ENCODE results near the gene HEMGN. TPM values are rescaled to one million over a fixed set of nuclear protein-coding genes. Genes with fewer than 3 reads are reported as not detected.

HEMGN gene
- total and polyA plus RNA-seq, 2 of the 8 experiments (the other 6 are each of a cell fraction or from before 2014, with no cell fraction given) = not detected

DNA sequence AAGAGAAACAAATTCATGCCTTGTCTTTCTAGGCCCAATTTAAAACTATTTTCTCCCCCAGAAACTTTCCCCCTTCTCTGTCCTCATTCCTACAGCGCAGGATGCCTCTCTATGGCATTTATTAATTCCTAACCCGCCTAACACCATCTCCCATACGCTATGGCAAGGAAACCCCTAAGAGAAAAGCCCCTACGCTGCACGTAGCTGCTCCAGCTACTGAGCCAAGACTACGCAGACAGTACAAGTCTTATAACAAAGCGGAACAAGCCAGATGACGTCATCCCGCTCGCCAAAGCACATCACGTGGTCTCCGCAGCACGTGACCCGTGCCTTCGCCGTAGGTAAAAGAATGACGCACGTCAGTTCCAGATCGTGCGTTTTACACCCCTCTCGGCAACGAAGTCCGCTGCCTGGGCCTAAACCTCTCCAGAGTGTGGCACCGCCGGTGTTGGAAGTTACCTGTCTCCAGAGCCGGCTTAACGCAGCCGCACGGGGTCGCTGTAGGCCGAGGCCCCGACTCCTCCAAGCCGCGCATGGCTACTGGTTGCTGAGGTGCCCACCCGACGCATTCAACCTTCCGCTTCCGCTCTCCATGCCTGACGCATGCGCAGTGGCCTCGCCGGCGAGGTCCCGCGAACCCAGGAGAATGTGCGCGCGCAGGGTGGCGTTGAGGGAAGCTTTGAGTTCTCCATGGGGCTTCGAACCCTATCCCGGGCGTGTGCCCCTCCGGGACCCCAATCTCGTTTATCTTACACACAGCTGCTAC, 15.8 kb downstream of the HEMGN start, which contains the start of gene TRMO (continued):
- TF ChIP-seq, protein P1, sequence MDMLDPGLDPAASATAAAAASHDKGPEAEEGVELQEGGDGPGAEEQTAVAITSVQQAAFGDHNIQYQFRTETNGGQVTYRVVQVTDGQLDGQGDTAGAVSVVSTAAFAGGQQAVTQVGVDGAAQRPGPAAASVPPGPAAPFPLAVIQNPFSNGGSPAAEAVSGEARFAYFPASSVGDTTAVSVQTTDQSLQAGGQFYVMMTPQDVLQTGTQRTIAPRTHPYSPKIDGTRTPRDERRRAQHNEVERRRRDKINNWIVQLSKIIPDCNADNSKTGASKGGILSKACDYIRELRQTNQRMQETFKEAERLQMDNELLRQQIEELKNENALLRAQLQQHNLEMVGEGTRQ (IDR thresholded peaks at IDR 0.05; ENCODE audit: low read length) = peak; percentile 100
- TF ChIP-seq RFX5 (IDR thresholded peaks at IDR 0.05; ENCODE audit: borderline replicate concordance, low read depth, low read length) = no peak
- 0 out of 2 replicates have a peak, but pooled peaks have one; percentile 48 for TF ChIP-seq GTF2F1 (IDR thresholded peaks at IDR 0.05; ENCODE audit: borderline replicate concordance, low read depth, low read length)
- no peak for TF ChIP-seq KDM1A (IDR thresholded peaks at IDR 0.05; ENCODE audit: borderline replicate concordance, low read length)
- no peak for TF ChIP-seq POU5F1 (IDR thresholded peaks at IDR 0.05; ENCODE audit: low read depth, low read length)
- peak; percentile 87 for TF ChIP-seq POLR2AphosphoS5 (IDR thresholded peaks at IDR 0.05; ENCODE audit: low read depth, low read length)
- TF ChIP-seq CEBPB (IDR thresholded peaks at IDR 0.05; ENCODE audit: low read depth, low read length) = 0 out of 2 replicates have a peak, but pooled peaks have one; percentile 24
- no peak for TF ChIP-seq CBX8 (IDR thresholded peaks at IDR 0.05; ENCODE audit: borderline replicate concordance, low read depth, low read length)
- TF ChIP-seq HDAC2 (IDR thresholded peaks at IDR 0.05; ENCODE audit: borderline replicate concordance in 1 of 2, low read depth in 2 of 2, low read length in 2 of 2) = peak in 1 of 2 experiments; percentile 91; a peak in 1 of 4 replicates
- TF ChIP-seq EZH2 (IDR thresholded peaks at IDR 0.05; ENCODE audit: low read depth, low read length, severe bottlenecking) = no peak
- TF ChIP-seq POLR2A (IDR thresholded peaks at IDR 0.05; ENCODE audit: control extremely low read depth in 1 of 2, low read depth in 2 of 2, low read length in 2 of 2) = peak; percentile 87 to 90
- TF ChIP-seq ZNF274 (IDR thresholded peaks at IDR 0.05; ENCODE audit: borderline replicate concordance, extremely low read depth, low read length) = no peak
- peak; percentile 40 to 48 for TF ChIP-seq RAD21 (IDR thresholded peaks at IDR 0.05 in 1 of 2, conservative IDR thresholded peaks at IDR 0.05 in 1 of 2; ENCODE audit: low read depth in 2 of 2, low read length in 2 of 2)
- TF ChIP-seq NRF1 (IDR thresholded peaks at IDR 0.05; ENCODE audit: low read depth, low read length) = peak; percentile 96
- TF ChIP-seq JUND (IDR thresholded peaks at IDR 0.05; ENCODE audit: low read length) = peak; percentile 100
- no peak for TF ChIP-seq FOSL1 (IDR thresholded peaks at IDR 0.05; ENCODE audit: insufficient read depth, low read depth, low read length)
- TF ChIP-seq BRCA1 (IDR thresholded peaks at IDR 0.05; ENCODE audit: low read depth, low read length) = no peak
- TF ChIP-seq CHD1 (IDR thresholded peaks at IDR 0.05; ENCODE audit: low read depth, low read length) = no peak
- no peak for TF ChIP-seq EGR1 (IDR thresholded peaks at IDR 0.05; ENCODE audit: borderline replicate concordance, low read depth, low read length)
- TF ChIP-seq, protein P2, sequence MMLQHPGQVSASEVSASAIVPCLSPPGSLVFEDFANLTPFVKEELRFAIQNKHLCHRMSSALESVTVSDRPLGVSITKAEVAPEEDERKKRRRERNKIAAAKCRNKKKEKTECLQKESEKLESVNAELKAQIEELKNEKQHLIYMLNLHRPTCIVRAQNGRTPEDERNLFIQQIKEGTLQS (IDR thresholded peaks at IDR 0.05; ENCODE audit: insufficient read depth, low read depth, low read length) = peak; percentile 99
- no peak for TF ChIP-seq RBBP5 (IDR thresholded peaks at IDR 0.05; ENCODE audit: borderline replicate concordance, low read depth, low read length)
